AML-193 (cell line): ENCODE results near the gene TAF12.
A peak's percentile ranks its signal among the peaks of the same experiment; 100 is the strongest.
"Not testable (repeated sequence)": the region's sequence is repeated elsewhere in the genome, so short reads cannot be mapped to it uniquely, and the experiment has no call there.

ENCODE experiments used
- DNase-seq, 2 experiments: peaks; one replicate each; lab custom pipeline; 2025; lab: John Stamatoyannopoulos, UW

The TAF12 gene, protein sequence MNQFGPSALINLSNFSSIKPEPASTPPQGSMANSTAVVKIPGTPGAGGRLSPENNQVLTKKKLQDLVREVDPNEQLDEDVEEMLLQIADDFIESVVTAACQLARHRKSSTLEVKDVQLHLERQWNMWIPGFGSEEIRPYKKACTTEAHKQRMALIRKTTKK

DNA sequence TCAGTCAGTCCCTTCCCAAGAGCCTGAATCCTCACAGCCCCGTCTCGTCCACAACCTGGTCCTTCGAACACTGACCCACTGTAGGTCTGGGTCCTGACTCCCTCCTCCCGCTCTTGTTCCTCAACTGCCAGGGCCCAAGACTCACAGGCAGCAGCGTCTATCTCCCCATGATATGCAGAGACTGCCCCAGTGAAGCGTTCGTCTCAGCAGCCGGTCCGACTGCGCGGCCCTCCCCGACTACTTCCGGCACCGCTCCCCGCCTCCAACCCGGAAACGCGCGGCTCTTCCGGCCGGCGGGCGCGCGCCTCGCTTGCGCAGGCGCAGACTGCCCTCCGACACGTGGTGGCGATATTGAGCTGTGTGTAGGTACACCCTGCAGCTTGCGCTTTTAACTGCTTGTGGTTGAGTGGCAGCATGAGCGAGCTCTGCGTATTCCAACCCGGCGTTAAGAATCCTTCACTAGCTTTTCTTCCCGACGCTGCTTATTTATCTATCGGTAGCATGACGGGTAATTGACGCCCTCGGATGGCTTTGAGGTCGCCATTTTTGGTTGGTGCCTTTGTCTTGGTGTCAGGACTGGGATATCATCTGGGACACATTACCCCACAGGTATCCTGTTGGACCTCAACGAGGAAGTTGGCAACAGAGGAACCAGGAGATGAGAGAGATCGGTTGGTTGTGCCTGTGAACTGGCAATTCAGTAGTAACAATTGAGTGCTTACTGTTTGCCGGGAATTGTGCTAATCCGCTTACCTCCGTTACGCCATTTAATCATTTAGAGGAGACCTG lies at the start of gene TAF12:
Gene TAF12, minus strand, starts transcription at position 221 of the 789 bp plus-strand sequence. CDS start 20,986 bp downstream, outside the sequence.
- peak; percentile 88 to 93 for DNase-seq

DNA sequence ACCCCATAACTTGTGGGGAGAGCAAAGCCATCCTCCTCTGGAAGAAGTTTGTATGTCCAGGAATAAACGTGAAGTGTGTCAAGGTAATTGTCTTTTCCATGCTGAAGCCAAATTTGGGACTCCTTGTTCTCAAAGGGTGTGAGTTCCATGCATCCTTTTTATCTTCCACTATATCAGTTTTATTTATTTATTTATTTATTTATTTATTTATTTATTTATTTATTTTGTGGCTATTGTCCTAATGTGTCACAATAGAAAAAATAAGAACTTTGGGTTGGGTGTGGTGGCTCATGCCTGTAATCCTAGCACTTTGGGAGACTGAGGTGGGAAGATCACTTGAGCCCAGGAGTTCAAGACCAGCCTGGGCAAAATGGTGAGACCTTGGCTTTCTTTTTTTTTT lies 48.8 kb upstream of the TAF12 start:
- DNase-seq = not testable (repeated sequence)

DNA sequence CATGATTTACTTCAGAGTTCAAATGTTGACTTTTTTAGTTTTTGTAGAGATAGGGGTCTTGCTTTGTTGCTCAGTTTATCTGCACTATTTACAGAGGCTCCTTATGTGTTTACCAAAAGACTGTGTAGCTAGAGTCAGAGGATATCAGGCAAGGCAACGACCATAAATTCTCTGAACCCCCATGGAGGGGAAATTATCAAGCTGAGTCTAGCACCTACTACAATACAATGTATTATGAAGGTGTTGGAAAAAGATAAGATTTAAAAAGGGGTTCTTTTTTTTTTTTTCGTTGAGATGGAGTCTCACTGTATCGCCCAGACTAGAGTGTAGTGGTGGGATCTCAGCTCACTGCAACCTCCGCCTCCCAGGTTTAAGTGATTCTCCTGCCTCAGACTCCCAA lies 42.1 kb upstream of the TAF12 start:
- no peak for DNase-seq

DNA sequence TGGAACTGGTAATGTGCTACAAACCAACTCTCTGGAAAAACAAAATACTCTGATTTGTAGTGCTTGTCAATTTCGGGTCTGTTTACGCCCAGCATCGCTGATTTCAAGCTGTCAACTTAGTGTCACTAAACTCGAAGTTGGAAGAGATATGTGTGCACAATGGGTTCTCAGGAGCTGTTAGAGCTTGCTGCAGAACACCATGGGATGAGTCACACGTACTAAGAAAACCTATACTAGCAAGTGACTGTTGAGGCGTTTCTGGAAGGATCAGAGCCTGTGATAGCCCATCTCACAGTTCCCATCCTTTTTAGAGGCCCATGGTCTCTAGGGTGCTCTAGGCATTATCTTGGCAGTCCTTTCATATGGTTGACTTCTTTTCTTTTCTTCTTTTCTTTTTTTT lies 40.0 kb upstream of the TAF12 start:
- DNase-seq = no peak

DNA sequence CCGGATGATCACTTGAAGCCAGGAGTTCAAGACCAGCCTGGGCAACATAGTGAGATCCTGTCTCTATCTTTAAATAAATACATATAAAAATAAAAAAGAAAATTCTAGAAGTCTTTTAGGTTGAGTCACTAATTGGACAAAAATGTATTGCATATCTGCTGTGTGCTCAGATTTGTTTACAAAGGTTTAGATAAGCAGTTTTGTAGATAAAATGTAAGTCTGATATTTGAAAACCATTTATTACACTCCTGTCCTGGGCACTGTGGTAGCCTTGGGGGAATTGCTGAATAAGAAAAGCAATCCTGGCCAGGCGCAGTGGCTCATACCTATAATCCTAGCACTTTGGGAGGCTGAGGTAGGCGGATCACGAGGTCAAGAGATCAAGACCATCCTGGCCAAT lies 37.3 kb upstream of the TAF12 start:
- no peak for DNase-seq

DNA sequence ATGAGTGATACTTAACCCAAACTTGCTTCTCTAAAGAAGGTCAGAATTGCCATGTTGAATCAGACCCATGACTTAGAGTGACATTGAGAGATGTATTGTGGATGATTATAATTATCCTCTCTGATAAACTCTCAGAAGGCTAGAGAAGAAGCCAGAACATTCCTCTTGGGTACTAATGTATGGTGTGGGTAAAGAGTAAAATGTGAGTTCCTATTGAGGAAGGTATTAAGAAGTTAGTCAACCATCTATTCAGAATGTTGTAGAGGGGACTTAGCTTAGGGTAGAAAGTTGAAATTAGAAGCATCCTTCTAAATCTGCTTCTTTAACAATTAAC lies 33.0 kb upstream of the TAF12 start:
- DNase-seq = no peak

DNA sequence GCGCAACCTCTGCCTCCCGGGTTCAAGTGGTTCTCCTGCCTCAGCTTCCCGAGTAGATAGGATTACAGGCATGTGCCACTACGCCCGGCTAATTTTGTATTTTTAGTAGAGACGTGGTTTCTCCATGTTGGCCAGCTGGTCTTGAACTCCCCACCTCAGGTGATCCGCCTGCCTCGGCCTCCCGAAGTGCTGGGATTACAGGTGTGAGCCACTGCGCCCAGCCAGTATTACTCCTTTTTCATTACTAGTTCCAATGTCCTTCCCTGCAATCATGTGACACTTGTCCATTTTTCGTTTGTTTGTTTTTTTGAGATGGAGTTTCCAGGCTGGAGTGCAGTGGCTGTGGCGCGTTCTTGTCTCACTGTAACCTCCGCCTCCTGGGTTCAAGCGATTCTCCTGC lies 30.1 kb upstream of the TAF12 start:
- DNase-seq = not testable (repeated sequence)

DNA sequence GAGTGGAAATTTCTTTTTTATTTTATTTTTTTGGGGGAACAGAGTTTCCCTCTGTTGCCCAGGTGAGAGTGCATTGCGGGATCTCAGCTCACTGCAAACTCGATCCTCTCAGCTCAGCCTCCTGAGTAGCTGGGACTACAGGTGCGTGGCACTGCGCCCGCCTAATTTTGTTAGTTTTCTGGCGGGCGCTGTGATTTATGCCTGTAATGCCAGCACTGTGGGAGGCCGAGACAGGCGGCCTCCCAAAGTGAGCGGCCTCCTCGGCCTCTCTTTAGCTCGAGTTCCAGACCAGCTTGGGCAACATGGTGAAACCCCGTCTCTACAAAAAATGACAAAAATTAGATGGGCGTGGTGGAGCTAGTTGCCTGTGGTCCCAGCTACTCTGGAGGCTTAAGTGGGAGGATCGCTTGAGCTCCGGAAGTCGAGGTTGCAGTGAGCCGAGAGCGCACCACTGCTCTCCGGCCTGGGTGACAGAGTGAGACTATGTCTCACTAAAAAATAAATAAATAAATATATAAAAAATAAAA lies 28.4 kb upstream of the TAF12 start:
- no peak for DNase-seq

DNA sequence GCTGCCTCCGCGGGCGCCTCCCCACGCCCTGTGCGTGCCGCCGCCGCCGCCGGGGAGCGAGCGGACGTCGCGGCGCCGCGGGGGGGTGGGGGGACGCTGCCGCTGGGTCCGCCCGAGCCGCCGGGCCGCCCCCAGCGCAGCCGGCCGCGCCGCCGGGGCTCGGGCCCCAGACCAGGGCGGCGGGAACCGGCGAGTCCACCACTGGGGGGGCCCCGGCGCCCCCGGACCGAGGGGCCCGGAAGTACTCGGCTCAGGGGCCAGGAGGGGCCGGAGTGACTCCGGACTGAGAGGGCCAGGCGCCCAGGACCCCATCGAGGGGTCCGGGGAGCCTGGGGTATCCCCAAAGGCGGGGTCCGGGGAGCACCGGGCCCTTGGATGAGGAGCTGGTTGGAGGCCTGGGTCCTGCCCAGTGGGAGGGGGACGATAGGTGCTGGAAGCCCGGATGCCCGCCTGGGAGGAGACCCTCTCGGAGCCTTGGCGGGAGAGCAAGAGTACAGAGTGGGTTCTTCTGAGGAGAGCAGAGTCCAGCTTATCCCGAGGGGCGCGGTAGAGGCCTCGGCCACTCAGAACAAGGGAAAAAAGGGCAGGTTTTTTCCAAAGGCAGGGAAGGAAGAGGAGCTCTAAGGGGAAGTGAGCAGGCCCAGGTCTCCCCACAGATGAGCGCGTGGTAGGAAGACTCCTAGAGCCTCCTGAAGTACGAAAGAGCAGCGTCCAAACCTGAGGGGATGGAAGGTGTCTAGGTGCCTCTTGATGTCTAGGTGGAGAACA lies 26.3 kb upstream of the TAF12 start:
- DNase-seq = peak; percentile 15 to 54

DNA sequence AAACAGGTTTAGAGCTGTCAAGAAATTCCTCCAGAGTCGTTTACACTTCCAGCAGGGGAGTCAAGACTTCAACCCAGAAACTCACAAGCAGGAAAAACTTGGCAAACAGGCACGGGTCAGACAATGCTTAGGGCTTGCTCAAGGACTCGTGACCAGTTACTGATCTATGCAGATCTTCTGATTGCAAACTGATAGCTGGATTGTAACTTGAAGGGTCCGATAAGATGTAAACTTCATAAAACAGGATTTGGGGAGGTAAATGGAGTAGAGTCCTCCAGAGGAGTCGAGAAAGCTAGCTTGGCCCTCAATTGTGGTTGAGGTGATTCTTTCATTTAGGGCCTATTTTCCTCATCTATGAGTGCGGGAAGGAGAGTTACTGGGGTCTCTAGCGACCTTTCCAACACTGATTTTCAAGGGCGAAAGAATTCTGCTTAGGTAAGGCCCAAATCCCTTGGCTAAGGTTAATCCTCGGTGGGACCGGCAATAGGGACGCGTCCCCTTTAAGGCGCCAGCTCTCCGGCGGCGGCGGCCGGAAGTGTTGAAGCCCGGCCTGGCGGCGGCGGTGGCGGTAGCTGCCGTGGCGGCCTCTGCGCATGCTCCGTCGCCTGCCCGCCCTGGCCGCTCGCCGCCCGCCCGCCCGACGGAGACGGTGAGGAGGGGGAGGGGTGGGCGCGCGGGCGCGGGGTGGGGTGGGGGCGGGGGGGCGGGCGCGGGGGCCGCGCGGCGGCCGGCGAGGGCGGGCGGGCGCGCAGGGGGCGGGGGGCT lies 25.5 kb upstream of the TAF12 start, which contains the start of gene GMEB1:
Gene GMEB1, plus strand, starts transcription at position 594 of the 765 bp plus-strand sequence. CDS start 14,829 bp downstream, outside the sequence.
- DNase-seq = peak; percentile 61 to 73

DNA sequence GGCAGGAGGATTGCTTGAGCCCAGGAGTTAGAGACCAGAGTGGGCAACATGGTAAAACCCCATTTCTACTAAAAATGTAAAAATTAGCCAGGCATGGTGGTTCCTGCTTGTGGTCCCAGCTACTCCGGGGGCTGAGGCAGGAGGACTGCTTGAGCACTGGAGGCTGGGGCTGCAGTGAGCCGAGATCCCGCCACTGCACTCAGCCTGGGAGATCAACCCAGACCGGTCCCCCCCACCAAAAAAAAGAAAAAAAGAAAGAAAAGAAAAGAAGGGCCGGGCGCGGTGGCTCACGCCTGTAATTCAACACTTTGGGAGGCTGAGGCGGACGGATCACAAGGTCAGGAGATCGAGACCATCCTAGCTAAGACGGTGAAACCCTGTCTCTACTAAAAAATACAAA lies 23.9 kb upstream of the TAF12 start:
- no peak for DNase-seq

DNA sequence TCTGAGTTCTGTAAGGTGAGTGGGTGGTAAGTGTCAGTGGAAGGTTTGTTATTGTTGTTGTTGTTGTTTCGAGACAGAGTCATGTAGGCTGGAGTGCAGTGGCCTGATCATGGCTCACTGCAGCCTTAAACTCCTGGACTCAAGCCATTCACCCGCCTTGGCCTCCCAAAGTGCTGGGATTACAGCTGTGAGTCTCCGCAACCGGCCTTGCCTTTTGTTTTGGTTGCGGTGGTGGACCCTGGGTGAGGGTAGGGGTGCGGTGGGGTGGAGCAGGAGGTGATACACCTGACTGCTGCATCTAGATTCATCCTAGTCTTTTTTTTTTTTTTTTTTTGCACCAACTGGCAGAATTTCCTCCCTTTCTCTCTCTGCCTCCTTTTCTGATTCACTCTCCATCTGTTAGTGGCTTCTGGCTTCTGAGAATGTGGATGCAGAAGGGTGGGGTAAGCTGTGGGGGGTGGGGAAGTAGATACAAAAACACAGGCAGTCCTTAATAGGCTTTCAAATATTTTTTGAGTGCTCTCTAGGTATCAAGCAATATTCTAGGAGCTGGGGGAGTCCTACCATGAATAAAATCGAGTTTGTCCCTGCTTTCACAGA lies 21.1 kb upstream of the TAF12 start:
- DNase-seq = no peak

DNA sequence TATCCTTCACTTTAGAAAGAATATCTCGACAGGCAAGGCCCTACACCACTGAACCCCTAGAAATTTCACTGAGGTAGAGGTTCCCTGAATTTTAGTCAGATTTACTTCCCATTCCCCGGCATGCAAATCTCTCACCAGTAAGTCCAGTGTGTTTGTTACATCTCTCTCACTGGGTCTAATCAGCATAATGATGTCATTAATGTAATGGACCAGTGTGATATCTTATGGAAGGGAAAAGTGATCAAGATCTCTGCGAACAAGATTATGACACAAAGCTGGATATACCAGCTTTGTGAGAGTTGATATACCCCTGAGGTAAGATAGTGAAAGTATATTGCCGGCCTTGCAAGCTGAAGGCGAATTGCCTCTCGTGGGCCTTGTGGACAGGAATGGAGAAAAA lies 13.5 kb upstream of the TAF12 start:
- no peak for DNase-seq

DNA sequence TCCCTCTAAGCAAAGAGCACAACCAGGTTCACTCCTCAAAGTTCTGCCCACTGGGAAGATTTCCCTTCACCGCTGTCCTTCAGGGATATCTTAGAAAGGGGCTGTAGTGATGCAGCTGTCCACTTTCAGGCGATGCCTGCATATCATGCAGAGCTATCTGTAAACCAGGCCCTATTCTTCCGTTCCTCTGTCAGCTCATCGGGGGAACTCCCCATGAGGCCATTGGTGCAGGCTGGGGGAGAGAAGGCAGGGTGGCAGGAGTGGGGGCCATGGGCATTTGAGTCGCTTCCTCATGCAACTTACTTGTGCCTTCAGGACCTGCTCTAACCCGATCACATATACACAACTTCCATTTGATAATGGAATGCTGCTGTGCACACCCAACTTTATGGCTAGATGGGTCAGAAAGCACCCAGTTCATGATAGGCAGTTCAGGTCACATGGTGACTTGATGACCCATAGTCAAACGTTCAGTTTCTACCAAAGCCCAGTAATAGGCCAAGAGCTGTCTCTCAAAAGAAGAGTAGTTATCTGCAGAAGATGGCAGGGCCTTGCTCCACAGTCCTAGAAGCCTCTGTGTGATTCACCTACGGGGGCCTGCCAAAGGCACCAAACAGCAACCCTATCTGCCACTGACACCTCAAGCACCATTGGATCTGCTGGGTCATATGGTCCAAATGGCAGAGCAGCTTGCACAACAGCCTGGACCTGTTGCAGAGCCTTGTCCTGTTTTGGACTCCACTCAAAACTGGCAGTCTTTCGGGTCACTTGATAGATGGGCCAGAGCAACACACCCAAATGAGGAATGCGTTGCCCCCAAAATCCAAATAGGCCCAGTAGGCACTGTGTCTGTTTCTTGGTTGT lies 12.8 kb upstream of the TAF12 start:
- DNase-seq = not testable (repeated sequence)

DNA sequence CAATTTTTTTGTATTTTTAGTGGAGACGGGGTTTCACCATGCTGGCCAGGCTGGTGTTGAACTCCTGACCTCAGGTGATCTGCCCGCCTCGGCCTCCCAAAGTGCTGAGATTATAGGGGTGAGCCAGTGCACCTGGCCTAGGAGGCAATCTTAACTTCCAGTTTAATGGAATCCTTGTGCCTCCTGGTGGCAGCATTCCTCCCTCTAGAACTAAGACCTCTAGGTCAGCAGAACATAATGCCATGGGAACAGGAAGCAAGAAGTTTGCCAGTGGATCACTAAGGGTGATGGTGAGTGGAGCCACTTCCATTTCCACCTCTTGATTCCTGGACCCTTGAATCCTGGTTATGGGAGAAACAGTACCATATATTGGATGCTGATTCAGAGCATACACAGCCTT lies 11.0 kb upstream of the TAF12 start:
- not testable (repeated sequence) for DNase-seq

DNA sequence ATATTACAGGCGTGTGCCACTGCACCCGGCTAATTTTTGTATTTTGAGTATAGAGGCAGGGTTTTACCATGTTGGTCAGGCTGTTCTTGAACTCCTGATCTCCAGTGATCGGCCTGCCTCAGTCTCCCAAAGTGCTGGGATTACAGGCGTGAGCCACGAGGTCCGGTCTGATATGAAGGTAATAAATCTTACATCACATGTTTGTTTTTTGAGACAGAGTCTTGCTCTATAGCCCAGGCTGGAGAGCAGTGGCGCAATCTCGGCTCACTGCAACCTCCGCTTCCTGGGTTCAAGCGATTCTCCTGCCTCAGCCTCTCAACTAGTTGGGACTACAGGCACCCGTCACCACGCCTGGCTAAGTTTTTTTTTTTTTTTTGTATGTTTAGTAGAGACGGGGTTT lies 10.2 kb upstream of the TAF12 start:
- not testable (repeated sequence) for DNase-seq

DNA sequence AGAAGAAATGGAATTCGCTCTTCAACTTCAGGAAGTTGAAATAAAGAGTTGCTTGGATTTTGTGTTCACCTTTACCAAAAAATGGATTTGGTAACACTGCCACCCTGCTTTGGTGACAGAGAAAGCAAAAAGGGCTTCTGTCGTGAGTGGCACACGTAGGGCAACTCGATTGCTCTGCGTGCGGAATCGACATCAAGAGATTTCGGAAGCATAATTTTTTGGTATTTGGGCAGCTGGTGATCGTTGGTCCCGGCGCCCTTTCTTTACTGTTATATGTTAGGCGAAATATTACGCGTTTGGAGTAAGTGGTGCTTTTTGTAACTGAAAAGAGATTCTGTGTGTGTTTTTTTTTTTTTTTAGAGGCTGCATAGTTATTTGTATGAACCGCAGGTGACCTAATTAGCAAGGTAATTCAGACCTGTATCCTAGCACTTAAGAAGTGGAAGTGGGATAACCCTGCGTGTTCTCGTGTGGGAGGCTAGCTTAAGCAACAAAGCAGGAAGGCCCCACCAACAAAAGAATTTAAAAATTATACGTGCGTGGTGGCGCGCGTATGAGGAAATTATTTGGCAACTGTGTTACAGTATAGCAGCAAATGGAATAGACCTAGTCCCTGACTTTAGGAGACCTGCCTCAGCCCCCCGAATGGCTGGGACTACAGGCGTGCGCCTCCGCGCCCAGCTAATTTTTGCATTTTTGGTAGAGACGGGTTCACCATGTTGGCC lies 5.8 kb upstream of the TAF12 start, which contains the start of gene RNU11:
Gene RNU11, plus strand, starts transcription at position 127 of the 725 bp plus-strand sequence.
- peak; percentile 94 to 96 for DNase-seq

DNA sequence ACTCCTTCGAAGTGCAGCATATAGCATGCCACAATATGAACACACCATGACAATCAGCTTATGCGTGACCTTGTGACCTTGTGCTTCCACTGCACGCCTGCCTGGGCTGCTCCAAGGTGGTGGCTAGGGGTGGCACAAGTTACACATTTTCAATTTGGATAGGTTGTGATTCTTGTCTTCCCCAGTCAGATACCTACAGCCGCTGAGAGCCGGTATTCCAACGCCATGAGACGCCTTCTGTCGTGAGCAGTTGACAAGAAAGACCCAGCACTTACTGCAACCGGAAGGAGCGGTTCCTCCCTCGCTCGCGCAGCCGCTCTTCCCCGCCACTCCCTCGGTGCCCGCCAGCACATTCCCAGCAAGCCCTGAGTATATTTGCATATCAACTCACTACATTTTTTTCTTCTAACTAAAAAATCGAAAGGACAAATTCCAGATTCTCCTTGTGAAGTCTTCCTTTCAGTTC lies 5.2 kb upstream of the TAF12 start:
- peak; percentile 87 to 92 for DNase-seq

DNA sequence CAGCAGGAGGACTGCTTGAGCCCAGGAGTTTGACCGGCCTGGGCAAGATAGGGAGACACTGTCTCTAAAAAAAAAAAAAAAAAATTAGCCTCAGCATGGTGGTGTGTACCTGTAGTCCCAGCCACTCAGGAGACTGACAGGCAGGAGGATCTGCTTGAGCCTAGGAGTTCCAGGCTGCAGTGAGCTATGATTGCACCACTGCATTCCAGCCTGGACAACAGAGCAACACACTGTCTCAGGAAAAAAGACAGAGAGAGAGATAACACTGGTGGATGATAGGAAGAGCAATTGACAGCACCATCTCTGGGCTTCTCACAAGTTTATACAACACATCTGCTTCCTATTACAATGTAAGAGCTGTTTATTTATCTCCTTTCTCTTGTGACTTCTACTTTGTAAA lies 3.2 kb upstream of the TAF12 start:
- no peak for DNase-seq

DNA sequence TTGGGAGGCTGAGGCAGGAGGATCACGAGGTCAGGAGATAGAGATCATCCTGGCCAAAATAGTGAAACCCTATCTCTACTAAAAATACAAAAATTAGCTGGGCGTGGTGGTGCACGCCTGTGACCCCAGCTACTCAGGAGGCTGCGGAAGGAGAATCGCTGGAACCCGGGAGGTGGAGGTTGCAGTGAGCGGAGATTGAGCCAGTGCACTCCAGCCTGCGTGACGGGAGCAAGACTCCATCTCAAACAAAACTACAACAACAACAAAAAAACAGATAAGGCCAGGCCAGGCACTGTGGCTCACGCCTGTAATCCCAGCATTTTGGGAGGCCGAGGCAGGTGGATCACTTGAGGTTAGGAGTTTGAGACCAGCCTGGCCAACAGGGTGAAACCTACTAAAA lies 2.5 kb upstream of the TAF12 start:
- not testable (repeated sequence) for DNase-seq
